ENCODE results near the gene LRRN1. TPM values are rescaled to one million over a fixed set of nuclear protein-coding genes. Genes with fewer than 3 reads are reported as not detected.

Gene LRRN1
- total and polyA plus RNA-seq, 4 donors = 0.45 to 7.1 (median 2.3) TPM

DNA sequence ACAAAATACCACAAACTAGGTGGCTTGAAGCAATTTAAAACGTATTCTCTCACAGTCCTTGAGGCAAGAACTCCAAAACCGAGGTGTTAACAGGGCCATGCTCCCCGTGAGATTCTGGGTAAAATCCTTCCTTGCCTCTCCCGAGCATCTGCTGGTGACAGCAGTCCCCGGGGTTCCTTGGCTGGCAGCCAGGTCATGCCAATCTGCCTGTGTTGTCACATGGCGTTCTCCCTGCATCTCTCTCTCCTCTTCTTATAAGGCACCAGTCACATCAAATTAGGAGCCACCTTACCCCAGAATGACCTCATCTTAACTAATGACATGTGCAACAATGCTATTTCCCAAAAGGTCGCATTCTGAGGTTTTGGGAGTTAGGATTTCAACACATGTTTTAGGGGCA, 26.3 kb upstream of the LRRN1 start:
- no peak for ATAC-seq (ENCODE audit: insufficient read depth, low FRiP score)
- no peak overlapping the region for H3K27ac ChIP-seq (ENCODE audit: low read depth in 1 of 2, low read length in 1 of 2)

GRCh38 chr3:3776607-3777006, 22.6 kb upstream of the LRRN1 start:
- H3K9me3 ChIP-seq (ENCODE audit: control insufficient read depth in 4 of 4, insufficient read depth in 3 of 4, low read length in 3 of 4) = peaks cover 2 to 15% (median 4%) of the 10 kb centered on the region in 4 donors
- no peaks in the 10 kb centered on the region for H3K27me3 ChIP-seq (ENCODE audit: control insufficient read depth in 3 of 3, insufficient read depth in 3 of 3, low read length in 2 of 3)
- no peak overlapping the region for H3K27ac ChIP-seq (ENCODE audit: low read depth in 1 of 2, low read length in 1 of 2)
- no peak overlapping the region for H3K4me3 ChIP-seq
- ATAC-seq (ENCODE audit: insufficient read depth, low FRiP score) (no peak), DNase-seq (no peak)
- H3K4me1 ChIP-seq (ENCODE audit: control insufficient read depth in 5 of 5, insufficient read depth in 5 of 5, low read length in 5 of 5) = peaks cover 0 to 2% (median 0%) of the 10 kb centered on the region in 5 donors
- H3K9ac ChIP-seq (ENCODE audit: insufficient read depth in 1 of 2, low read length in 2 of 2) = no peak overlapping the region
- no peaks in the 10 kb centered on the region for H3K36me3 ChIP-seq (ENCODE audit: control insufficient read depth in 4 of 4, insufficient read depth in 4 of 4, low read length in 4 of 4)
- TF ChIP-seq, protein P1, sequence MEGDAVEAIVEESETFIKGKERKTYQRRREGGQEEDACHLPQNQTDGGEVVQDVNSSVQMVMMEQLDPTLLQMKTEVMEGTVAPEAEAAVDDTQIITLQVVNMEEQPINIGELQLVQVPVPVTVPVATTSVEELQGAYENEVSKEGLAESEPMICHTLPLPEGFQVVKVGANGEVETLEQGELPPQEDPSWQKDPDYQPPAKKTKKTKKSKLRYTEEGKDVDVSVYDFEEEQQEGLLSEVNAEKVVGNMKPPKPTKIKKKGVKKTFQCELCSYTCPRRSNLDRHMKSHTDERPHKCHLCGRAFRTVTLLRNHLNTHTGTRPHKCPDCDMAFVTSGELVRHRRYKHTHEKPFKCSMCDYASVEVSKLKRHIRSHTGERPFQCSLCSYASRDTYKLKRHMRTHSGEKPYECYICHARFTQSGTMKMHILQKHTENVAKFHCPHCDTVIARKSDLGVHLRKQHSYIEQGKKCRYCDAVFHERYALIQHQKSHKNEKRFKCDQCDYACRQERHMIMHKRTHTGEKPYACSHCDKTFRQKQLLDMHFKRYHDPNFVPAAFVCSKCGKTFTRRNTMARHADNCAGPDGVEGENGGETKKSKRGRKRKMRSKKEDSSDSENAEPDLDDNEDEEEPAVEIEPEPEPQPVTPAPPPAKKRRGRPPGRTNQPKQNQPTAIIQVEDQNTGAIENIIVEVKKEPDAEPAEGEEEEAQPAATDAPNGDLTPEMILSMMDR (IDR thresholded peaks at IDR 0.05; ENCODE audit: control extremely low read depth, extremely low read depth) = no peak
- 91 to 92% methylated on average over 4 of the region's 4 CpGs for WGBS, 2 donors

More for the DNA sequence above, 26.3 kb upstream of the LRRN1 start:
- H3K36me3 ChIP-seq (ENCODE audit: control insufficient read depth in 4 of 4, insufficient read depth in 4 of 4, low read length in 4 of 4) = no peaks in the 10 kb centered on the region
- 79 to 83% methylated on average over 7 of the region's 7 CpGs for WGBS, 2 donors
- TF ChIP-seq, protein P1 (IDR thresholded peaks at IDR 0.05; ENCODE audit: control extremely low read depth, extremely low read depth) = no peak
- no peak overlapping the region for H3K4me3 ChIP-seq
- H3K4me1 ChIP-seq (ENCODE audit: control insufficient read depth in 5 of 5, insufficient read depth in 5 of 5, low read length in 5 of 5) = peaks cover 0 to 6% (median 2%) of the 10 kb centered on the region in 5 donors
- no peak overlapping the region for H3K9ac ChIP-seq (ENCODE audit: insufficient read depth in 1 of 2, low read length in 2 of 2)
- DNase-seq = no peak
- H3K9me3 ChIP-seq (ENCODE audit: control insufficient read depth in 4 of 4, insufficient read depth in 3 of 4, low read length in 3 of 4) = peaks cover 2 to 15% (median 4%) of the 10 kb centered on the region in 4 donors
- H3K27me3 ChIP-seq (ENCODE audit: control insufficient read depth in 3 of 3, insufficient read depth in 3 of 3, low read length in 2 of 3) = no peaks in the 10 kb centered on the region

GRCh38 chr3:3778216-3778615, 21.0 kb upstream of the LRRN1 start:
- H3K4me3 ChIP-seq = no peak overlapping the region
- H3K4me1 ChIP-seq (ENCODE audit: control insufficient read depth in 5 of 5, insufficient read depth in 5 of 5, low read length in 5 of 5) = no peaks in the 10 kb centered on the region
- H3K27me3 ChIP-seq (ENCODE audit: control insufficient read depth in 3 of 3, insufficient read depth in 3 of 3, low read length in 2 of 3) = no peaks in the 10 kb centered on the region
- H3K36me3 ChIP-seq (ENCODE audit: control insufficient read depth in 4 of 4, insufficient read depth in 4 of 4, low read length in 4 of 4) = no peaks in the 10 kb centered on the region
- TF ChIP-seq, protein P1 (IDR thresholded peaks at IDR 0.05; ENCODE audit: control extremely low read depth, extremely low read depth) = no peak
- no peak for DNase-seq
- no peak overlapping the region for H3K9ac ChIP-seq (ENCODE audit: insufficient read depth in 1 of 2, low read length in 2 of 2)
- H3K9me3 ChIP-seq (ENCODE audit: control insufficient read depth in 4 of 4, insufficient read depth in 3 of 4, low read length in 3 of 4) = peaks cover 2 to 15% (median 4%) of the 10 kb centered on the region in 4 donors
- H3K27ac ChIP-seq (ENCODE audit: low read depth in 1 of 2, low read length in 1 of 2) = no peak overlapping the region
- ATAC-seq (ENCODE audit: insufficient read depth, low FRiP score) = no peak

DNA sequence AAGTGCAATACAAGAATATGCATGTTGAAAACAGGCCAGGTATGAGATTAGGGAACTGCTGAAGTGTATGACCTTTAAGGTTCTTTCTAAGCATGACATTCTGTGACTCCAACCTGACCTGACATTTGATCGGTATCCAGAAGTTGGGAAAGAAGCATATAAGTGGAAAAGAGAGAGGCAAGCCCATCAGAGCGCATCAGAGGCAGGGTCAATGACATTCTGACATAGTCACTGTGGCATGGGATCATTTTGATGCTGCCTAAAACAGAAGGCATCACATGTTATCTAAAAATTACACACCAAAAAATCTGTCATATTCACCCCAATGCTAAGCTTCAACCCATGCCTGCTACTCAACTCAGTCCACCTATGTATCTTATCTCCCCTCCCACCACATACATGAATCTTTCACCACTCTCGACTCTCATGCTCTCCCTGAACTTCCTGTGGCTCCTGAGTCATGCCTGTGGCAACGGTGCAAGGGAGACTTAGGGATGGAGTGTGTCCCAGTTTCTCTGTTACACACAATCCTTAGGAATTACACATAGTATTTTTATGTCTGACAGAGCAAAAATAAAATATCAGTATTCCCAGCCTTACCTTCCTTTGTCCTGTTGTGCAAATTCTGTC, 20.5 kb upstream of the LRRN1 start:
- WGBS, 2 donors = 64 to 74% methylated on average over 4 of the region's 4 CpGs
- peaks cover 2 to 15% (median 4%) of the 10 kb centered on the region in 4 donors for H3K9me3 ChIP-seq (ENCODE audit: control insufficient read depth in 4 of 4, insufficient read depth in 3 of 4, low read length in 3 of 4)
- ATAC-seq (ENCODE audit: insufficient read depth, low FRiP score) = no peak
- no peaks in the 10 kb centered on the region for H3K4me1 ChIP-seq (ENCODE audit: control insufficient read depth in 5 of 5, insufficient read depth in 5 of 5, low read length in 5 of 5)
- no peak for DNase-seq
- H3K4me3 ChIP-seq = no peak overlapping the region
- H3K36me3 ChIP-seq (ENCODE audit: control insufficient read depth in 4 of 4, insufficient read depth in 4 of 4, low read length in 4 of 4) = no peaks in the 10 kb centered on the region
- no peaks in the 10 kb centered on the region for H3K27me3 ChIP-seq (ENCODE audit: control insufficient read depth in 3 of 3, insufficient read depth in 3 of 3, low read length in 2 of 3)
- H3K27ac ChIP-seq (ENCODE audit: low read depth in 1 of 2, low read length in 1 of 2) = no peak overlapping the region
- H3K9ac ChIP-seq (ENCODE audit: insufficient read depth in 1 of 2, low read length in 2 of 2) = no peak overlapping the region
- TF ChIP-seq, protein P1 (IDR thresholded peaks at IDR 0.05; ENCODE audit: control extremely low read depth, extremely low read depth) = no peak

All from lung (tissue), 12 donors.